HG03045 (cell line): ENCODE data around the gene APLP2.
"Not testable (repeated sequence)": the region's sequence is repeated elsewhere in the genome, so short reads cannot be mapped to it uniquely, and the experiment has no call there.

Experiments
- ATAC-seq: cut with Tn5 transposase; IDR thresholded peaks from one replicate; pipeline ENCODE4 v1.9.1; 2021; ENCODE audit warnings: mild to moderate bottlenecking, moderate library complexity; ENCODE audit not compliant: unreplicated experiment

APLP2 gene

GRCh38 chr11:130088919-130089673 lies 19.4 kb downstream of the APLP2 start:
- no peak for ATAC-seq

- ATAC-seq: no peak
Measured at GRCh38 chr11:130089674-130090073, 20.0 kb downstream of the APLP2 start.

- not testable (repeated sequence) for ATAC-seq
Measured at GRCh38 chr11:130090517-130090916, 20.8 kb downstream of the APLP2 start.

GRCh38 chr11:130091169-130091568 lies 21.5 kb downstream of the APLP2 start:
- not testable (repeated sequence) for ATAC-seq

- ATAC-seq: no peak
Measured at GRCh38 chr11:130092661-130093060, 23.0 kb downstream of the APLP2 start.

GRCh38 chr11:130094614-130095013 lies 24.9 kb downstream of the APLP2 start:
- ATAC-seq: no peak

- no peak for ATAC-seq
Measured at GRCh38 chr11:130095326-130095725, 25.6 kb downstream of the APLP2 start.

- ATAC-seq: no peak
Measured at GRCh38 chr11:130096042-130096441, 26.3 kb downstream of the APLP2 start.

- ATAC-seq: no peak
Measured at GRCh38 chr11:130096823-130097222, 27.1 kb downstream of the APLP2 start.

- no peak for ATAC-seq
Measured at GRCh38 chr11:130097285-130097684, 27.6 kb downstream of the APLP2 start.

- no peak for ATAC-seq
Measured at GRCh38 chr11:130099356-130099755, 29.7 kb downstream of the APLP2 start.

GRCh38 chr11:130100381-130101095 lies 30.8 kb downstream of the APLP2 start:
- no peak for ATAC-seq

GRCh38 chr11:130101661-130102060 lies 32.0 kb downstream of the APLP2 start:
- no peak for ATAC-seq

GRCh38 chr11:130102301-130103249 lies 32.9 kb downstream of the APLP2 start:
- ATAC-seq: no peak

GRCh38 chr11:130103296-130103814 lies 33.7 kb downstream of the APLP2 start:
- ATAC-seq: no peak

GRCh38 chr11:130106381-130106780 lies 36.7 kb downstream of the APLP2 start:
- ATAC-seq: no peak

GRCh38 chr11:130108671-130109070 lies 39.0 kb downstream of the APLP2 start:
- ATAC-seq: not testable (repeated sequence)

GRCh38 chr11:130109386-130109785 lies 39.7 kb downstream of the APLP2 start:
- ATAC-seq: no peak

GRCh38 chr11:130110339-130111108 lies 40.8 kb downstream of the APLP2 start:
- ATAC-seq: no peak
